Neural crest cell (in vitro differentiated cells): ENCODE data around the gene AUTS2. TPM values are rescaled to one million over a fixed set of nuclear protein-coding genes. Genes with fewer than 3 reads are reported as not detected.

Experiments
- DNase-seq: peaks from one replicate; pipeline ENCODE4 v3.0.0; 2021; ENCODE audit warnings: low read depth, mixed read lengths, low spot score
- H3K27ac Mint-ChIP-seq: one replicate; pipeline ENCODE4 v1.8.0; 2021; ENCODE audit warnings: mild to moderate bottlenecking, mixed read lengths; ENCODE audit not compliant: unreplicated experiment
- H3K27me3 Mint-ChIP-seq: 2 replicates; pipeline ENCODE4 v1.8.0; 2021; ENCODE audit warnings: low read depth, mild to moderate bottlenecking, mixed read lengths
- H3K36me3 Mint-ChIP-seq: 2 replicates; pipeline ENCODE4 v1.8.0; 2021; ENCODE audit warnings: low read depth, mild to moderate bottlenecking, mixed read lengths
- H3K4me1 Mint-ChIP-seq: 2 replicates; pipeline ENCODE4 v1.8.0; 2021; ENCODE audit warnings: mixed read lengths
- H3K4me3 Mint-ChIP-seq: one replicate; pipeline ENCODE4 v1.8.0; 2021; ENCODE audit warnings: mild to moderate bottlenecking, mixed read lengths
- H3K9me3 Mint-ChIP-seq: 2 replicates; pipeline ENCODE4 v1.8.0; 2021; ENCODE audit warnings: mixed read lengths
- total RNA-seq: library from RNA; stranded (reverse); gene quantifications from 2 replicates; pipeline ENCODE4 v1.2.1, GENCODE V29; 2021
- TF ChIP-seq, protein P1 (sequence below): fragments of 200-600 bp; sonication (generic); conservative IDR thresholded peaks from 2 replicates; pipeline ENCODE4 v1.5.0; 2021; ENCODE audit warnings: antibody characterized with exemption, mild to moderate bottlenecking

AUTS2 gene
- total RNA-seq, 1 donor from 2014 or later = 152 TPM

GRCh38 chr7:69619054-69619453, 20.8 kb downstream of the AUTS2 start:
- TF ChIP-seq, protein P1, sequence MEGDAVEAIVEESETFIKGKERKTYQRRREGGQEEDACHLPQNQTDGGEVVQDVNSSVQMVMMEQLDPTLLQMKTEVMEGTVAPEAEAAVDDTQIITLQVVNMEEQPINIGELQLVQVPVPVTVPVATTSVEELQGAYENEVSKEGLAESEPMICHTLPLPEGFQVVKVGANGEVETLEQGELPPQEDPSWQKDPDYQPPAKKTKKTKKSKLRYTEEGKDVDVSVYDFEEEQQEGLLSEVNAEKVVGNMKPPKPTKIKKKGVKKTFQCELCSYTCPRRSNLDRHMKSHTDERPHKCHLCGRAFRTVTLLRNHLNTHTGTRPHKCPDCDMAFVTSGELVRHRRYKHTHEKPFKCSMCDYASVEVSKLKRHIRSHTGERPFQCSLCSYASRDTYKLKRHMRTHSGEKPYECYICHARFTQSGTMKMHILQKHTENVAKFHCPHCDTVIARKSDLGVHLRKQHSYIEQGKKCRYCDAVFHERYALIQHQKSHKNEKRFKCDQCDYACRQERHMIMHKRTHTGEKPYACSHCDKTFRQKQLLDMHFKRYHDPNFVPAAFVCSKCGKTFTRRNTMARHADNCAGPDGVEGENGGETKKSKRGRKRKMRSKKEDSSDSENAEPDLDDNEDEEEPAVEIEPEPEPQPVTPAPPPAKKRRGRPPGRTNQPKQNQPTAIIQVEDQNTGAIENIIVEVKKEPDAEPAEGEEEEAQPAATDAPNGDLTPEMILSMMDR = no peak
- Mint-ChIP-seq H3K4me1 (peaks cover 57% of the 10 kb centered on the region), H3K9me3 (no peaks in the 10 kb centered on the region), H3K36me3 (no peaks in the 10 kb centered on the region), H3K27me3 (no peaks in the 10 kb centered on the region), H3K4me3 (no peak overlapping the region), H3K27ac (no peak overlapping the region)
- DNase-seq = no peak

DNA sequence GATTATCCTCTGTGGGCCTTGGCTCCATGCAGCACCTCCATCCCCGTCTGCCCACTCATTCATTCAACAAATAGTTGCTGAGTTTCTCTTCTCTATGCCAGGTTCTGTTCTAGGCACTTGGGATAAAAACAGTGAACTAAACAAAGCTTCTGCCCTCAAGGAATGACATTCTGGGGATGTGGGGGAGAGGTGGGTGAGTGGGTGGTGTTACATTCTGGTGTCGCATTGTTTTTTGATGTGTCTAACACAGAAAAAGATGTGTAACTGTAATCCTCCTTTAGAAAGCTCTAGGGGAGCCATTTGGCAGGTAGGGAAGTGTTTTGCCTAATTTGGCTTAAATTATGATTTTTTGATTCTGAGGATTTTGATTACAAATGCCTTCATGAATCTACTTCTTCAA, 21.4 kb downstream of the AUTS2 start:
- no peaks in the 10 kb centered on the region for H3K27me3 Mint-ChIP-seq
- no peak for DNase-seq
- H3K27ac Mint-ChIP-seq = no peak overlapping the region
- TF ChIP-seq, protein P1 = no peak
- peaks cover 57% of the 10 kb centered on the region for H3K4me1 Mint-ChIP-seq
- no peak overlapping the region for H3K4me3 Mint-ChIP-seq
- no peaks in the 10 kb centered on the region for H3K9me3 Mint-ChIP-seq
- H3K36me3 Mint-ChIP-seq = no peaks in the 10 kb centered on the region

GRCh38 chr7:69620063-69620462, 21.8 kb downstream of the AUTS2 start:
- TF ChIP-seq, protein P1 = no peak
- Mint-ChIP-seq H3K4me3 (no peak overlapping the region), H3K9me3 (no peaks in the 10 kb centered on the region), H3K27ac (no peak overlapping the region), H3K4me1 (peaks cover 57% of the 10 kb centered on the region), H3K36me3 (no peaks in the 10 kb centered on the region), H3K27me3 (no peaks in the 10 kb centered on the region)
- DNase-seq = no peak

- DNase-seq = no peak
- H3K27me3 Mint-ChIP-seq = no peaks in the 10 kb centered on the region
- no peak overlapping the region for H3K4me3 Mint-ChIP-seq
- H3K4me1 Mint-ChIP-seq = peaks cover 60% of the 10 kb centered on the region
- H3K36me3 Mint-ChIP-seq = no peaks in the 10 kb centered on the region
- TF ChIP-seq, protein P1 = no peak
- H3K9me3 Mint-ChIP-seq = no peaks in the 10 kb centered on the region
- no peak overlapping the region for H3K27ac Mint-ChIP-seq
Measured at GRCh38 chr7:69620650-69621049, 22.4 kb downstream of the AUTS2 start.

DNA sequence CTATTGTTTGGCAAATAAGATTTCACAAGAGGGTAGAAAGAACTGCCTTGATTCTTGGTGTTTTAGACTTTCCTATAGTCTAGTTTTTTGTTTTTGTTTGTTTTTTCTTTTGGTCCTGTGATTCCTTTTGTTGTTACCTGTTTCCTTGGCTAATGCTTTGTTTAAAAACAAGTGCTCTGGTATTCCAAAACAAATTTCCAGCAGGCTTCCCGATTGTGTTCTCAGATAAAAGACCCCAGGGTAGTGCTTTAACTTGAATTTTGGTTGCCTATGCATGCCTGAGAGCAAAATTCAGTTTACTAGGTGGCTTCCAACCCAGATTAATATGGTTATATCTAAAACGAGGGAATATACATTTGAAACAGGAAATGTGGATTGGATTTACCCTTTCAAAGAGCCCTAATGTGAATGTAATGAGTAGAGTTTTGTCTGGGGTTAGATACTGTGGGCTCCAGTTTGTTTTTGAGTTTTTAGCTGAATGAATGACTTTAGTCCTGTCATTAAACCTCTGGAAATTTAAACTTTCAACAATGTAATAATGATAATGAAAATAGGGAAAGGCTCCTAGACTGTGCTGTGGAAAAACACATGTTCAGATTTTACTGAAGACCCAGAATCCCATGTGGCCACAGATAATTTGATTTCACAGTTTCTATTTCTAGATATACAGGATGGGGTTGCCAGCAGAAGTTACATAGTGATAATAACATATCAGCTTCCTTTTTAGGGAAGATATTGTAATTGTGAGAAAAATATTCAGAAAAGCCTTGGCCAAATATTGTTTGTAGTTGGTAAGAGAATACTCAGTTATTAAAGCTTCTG, 23.9 kb downstream of the AUTS2 start:
- DNase-seq = no peak
- H3K36me3 Mint-ChIP-seq = no peaks in the 10 kb centered on the region
- no peak overlapping the region for H3K4me3 Mint-ChIP-seq
- no peak overlapping the region for H3K27ac Mint-ChIP-seq
- TF ChIP-seq, protein P1 = no peak
- H3K4me1 Mint-ChIP-seq = peaks cover 57% of the 10 kb centered on the region
- no peaks in the 10 kb centered on the region for H3K27me3 Mint-ChIP-seq
- no peaks in the 10 kb centered on the region for H3K9me3 Mint-ChIP-seq
